Breast epithelium (tissue), 4 donors: ENCODE results near the gene CFAP54. TPM values are rescaled to one million over a fixed set of nuclear protein-coding genes. Genes with fewer than 3 reads are reported as not detected.
"Not testable (repeated sequence)": the region's sequence is repeated elsewhere in the genome, so short reads cannot be mapped to it uniquely, and the experiment has no call there.

Experiments used
- DNase-seq, 2 donors: peaks; one replicate each; pipeline ENCODE4 v3.0.0-alpha.2; 2019; ENCODE audit warnings: low spot score in 2 of 2
- H3K27ac ChIP-seq, 2 donors: fragments of 200-600 bp; sonication (generic) in 1 of 2; one replicate each; pipeline ENCODE4 v1.5.1; 2016 to 2019; ENCODE audit warnings: mild to moderate bottlenecking in 1 of 2
- H3K27me3 ChIP-seq, 2 donors: fragments of 200-600 bp; sonication (generic) in 1 of 2; one replicate each; pipeline versions ENCODE4 v1.5.1 to v1.6.0; 2017 to 2019; ENCODE audit warnings: control low read depth in 1 of 2, mild to moderate bottlenecking in 1 of 2
- H3K36me3 ChIP-seq: fragments of 200-600 bp; one replicate; pipeline ENCODE4 v1.5.1; 2019
- H3K4me1 ChIP-seq, 2 donors: fragments of 200-600 bp; sonication (generic); one replicate each; pipeline ENCODE4 v1.5.1; 2016 to 2019; ENCODE audit warnings: control low read depth in 1 of 2
- H3K4me3 ChIP-seq, 3 donors: fragments of 200-600 bp; sonication (generic); 1 replicate in 2 of 3; 2 replicates in 1 of 3; pipeline ENCODE4 v1.5.1; 2016 to 2019; ENCODE audit warnings: mild to moderate bottlenecking in 3 of 3, moderate library complexity in 2 of 3
- H3K9me3 ChIP-seq, 2 donors: fragments of 200-600 bp; sonication (generic) in 1 of 2; one replicate each; pipeline ENCODE4 v1.5.1; 2016 to 2019; ENCODE audit warnings: control low read depth in 1 of 2
- CTCF ChIP-seq, 3 donors: fragments of 450-650 bp; IDR thresholded peaks; one replicate each; pipeline ENCODE4 v1.5.1; 2016 to 2017; ENCODE audit warnings: antibody characterized with exemption in 3 of 3, mild to moderate bottlenecking in 3 of 3, moderate library complexity in 3 of 3
- POLR2A ChIP-seq: fragments of 450-650 bp; IDR thresholded peaks from one replicate; pipeline ENCODE4 v1.6.1; 2016; ENCODE audit warnings: antibody characterized with exemption, mild to moderate bottlenecking, moderate library complexity
- POLR2AphosphoS5 ChIP-seq, 3 donors: sonication (generic); formaldehyde crosslinking; IDR thresholded peaks; one replicate each; pipeline ENCODE4 v1.6.1; 2017; ENCODE audit warnings: antibody characterized with exemption in 3 of 3
- intact Hi-C: fragments of 100-400 bp; cut with DNase I; formaldehyde crosslinking; loops from one replicate; pipeline ENCODE4 v1.15.1; 2023; ENCODE audit warnings: low total_unique reads
- total RNA-seq, 3 donors: library from RNA; depleted of rRNA; stranded (reverse); fragments of >200 nt; gene quantifications; one replicate each; pipeline ENCODE4 v1.1.0, GENCODE V29; 2016

The CFAP54 gene
- total RNA-seq, 3 donors from 2014 or later, result 0.48 to 7.3 (median 2.9) TPM

- no peak for TF ChIP-seq POLR2A
- no peak for TF ChIP-seq POLR2AphosphoS5 (IDR thresholded peaks at IDR 0.05)
- no peak for TF ChIP-seq CTCF (IDR thresholded peaks at IDR 0.05)
- no peak overlapping the region for H3K27ac ChIP-seq
Measured at GRCh38 chr12:96456265-96456974, 33.0 kb upstream of the CFAP54 start.

GRCh38 chr12:96457191-96457930, 32.0 kb upstream of the CFAP54 start:
- Histone ChIP-seq H3K9me3 (no peaks in the 10 kb centered on the region), H3K27ac (no peak overlapping the region), H3K4me1 (no peaks in the 10 kb centered on the region), H3K36me3 (no peaks in the 10 kb centered on the region), H3K4me3 (no peak overlapping the region), H3K27me3 (no peaks in the 10 kb centered on the region)
- TF ChIP-seq CTCF (IDR thresholded peaks at IDR 0.05), result no peak
- no peak for TF ChIP-seq POLR2AphosphoS5 (IDR thresholded peaks at IDR 0.05)
- TF ChIP-seq POLR2A, result no peak
- intact Hi-C loops, result no loop called here
- DNase-seq, result no peak

More at GRCh38 chr12:96456265-96456974, 33.0 kb upstream of the CFAP54 start:
- no peaks in the 10 kb centered on the region for H3K4me1 ChIP-seq
- H3K4me3 ChIP-seq, result no peak overlapping the region
- DNase-seq, result no peak
- no peaks in the 10 kb centered on the region for H3K9me3 ChIP-seq
- intact Hi-C loops, result no loop called here
- no peaks in the 10 kb centered on the region for H3K27me3 ChIP-seq
- no peaks in the 10 kb centered on the region for H3K36me3 ChIP-seq

- H3K36me3 ChIP-seq, H3K27ac ChIP-seq, intact Hi-C loops, H3K4me1 ChIP-seq, DNase-seq, H3K4me3 ChIP-seq, H3K27me3 ChIP-seq, H3K9me3 ChIP-seq: not testable (repeated sequence)
Measured at GRCh38 chr12:96459281-96459680, 30.1 kb upstream of the CFAP54 start.

- TF ChIP-seq POLR2AphosphoS5 (IDR thresholded peaks at IDR 0.05) (no peak), CTCF (IDR thresholded peaks at IDR 0.05) (no peak), POLR2A (no peak)
- DNase-seq, result no peak
- no peaks in the 10 kb centered on the region for H3K4me1 ChIP-seq
- no peak overlapping the region for H3K27ac ChIP-seq
- H3K27me3 ChIP-seq, result no peaks in the 10 kb centered on the region
- no peaks in the 10 kb centered on the region for H3K9me3 ChIP-seq
- intact Hi-C loops, result no loop called here
- H3K4me3 ChIP-seq, result no peak overlapping the region
- H3K36me3 ChIP-seq, result no peaks in the 10 kb centered on the region
Measured at GRCh38 chr12:96462571-96463280, 26.7 kb upstream of the CFAP54 start.

- intact Hi-C loops, result no loop called here
- no peak for TF ChIP-seq POLR2AphosphoS5 (IDR thresholded peaks at IDR 0.05)
- TF ChIP-seq POLR2A, result no peak
- no peak for TF ChIP-seq CTCF (IDR thresholded peaks at IDR 0.05)
- DNase-seq, result no peak
- Histone ChIP-seq H3K4me3 (no peak overlapping the region), H3K27ac (no peak overlapping the region), H3K27me3 (no peaks in the 10 kb centered on the region), H3K9me3 (no peaks in the 10 kb centered on the region), H3K36me3 (no peaks in the 10 kb centered on the region), H3K4me1 (no peaks in the 10 kb centered on the region)
Measured at GRCh38 chr12:96465896-96466295, 23.5 kb upstream of the CFAP54 start.
